Endometrium (tissue), 2 donors: ENCODE measurements around the gene GRP.
"Not testable (repeated sequence)": the region's sequence is repeated elsewhere in the genome, so short reads cannot be mapped to it uniquely, and the experiment has no call there.

ENCODE experiments used
- FAIRE-seq: peaks from 2 replicates; lab custom pipeline; 2012; peaks lifted over from hg19 to GRCh38; lab: Jason Lieb, UNC
- donor health status: control.
- donor health status: control.

Gene GRP

DNA sequence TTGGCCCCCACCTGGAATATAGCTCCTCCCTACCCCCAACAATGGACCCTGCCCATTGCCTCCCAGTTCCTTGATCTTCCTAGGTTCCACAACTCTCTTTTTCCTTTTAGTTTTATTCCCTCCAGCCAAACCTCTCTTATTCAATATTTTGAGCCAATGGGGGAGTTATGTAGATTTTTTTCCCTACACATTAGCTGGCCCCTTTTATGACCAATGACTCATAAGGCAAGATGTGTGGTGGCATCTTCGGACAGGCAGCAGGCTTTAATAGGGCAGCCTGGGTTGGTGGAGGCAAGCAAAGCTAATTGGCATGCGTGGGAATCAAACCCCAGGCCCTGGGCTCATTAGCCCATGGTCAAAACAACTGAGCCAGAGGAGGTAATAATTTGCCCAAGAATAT, 9.2 kb downstream of the GRP start:
- FAIRE-seq, result no peak

GRCh38 chr18:59229701-59230443, 9.9 kb downstream of the GRP start:
- no peak for FAIRE-seq

- FAIRE-seq, result no peak
These were observed 11.2 kb downstream of the GRP start for GRCh38 chr18:59231114-59231513.

DNA sequence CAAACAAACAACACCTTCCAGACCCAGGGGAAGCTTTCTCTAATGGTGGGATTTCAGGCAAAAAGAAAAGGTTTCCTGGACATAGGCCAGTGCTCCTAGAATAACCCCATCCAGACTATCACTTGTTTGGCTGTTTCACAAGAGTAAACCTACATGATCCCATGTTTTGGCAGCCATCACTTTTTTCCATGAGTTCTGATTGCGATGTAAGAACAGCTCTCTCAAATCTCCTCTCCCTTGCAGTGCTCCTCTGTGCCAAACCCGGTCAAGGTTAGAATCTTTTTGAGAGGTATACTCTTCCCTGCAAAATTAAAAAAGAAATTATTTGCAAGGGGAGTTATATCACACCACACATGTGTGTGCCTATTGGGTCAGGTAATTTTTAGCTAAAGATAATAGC, 11.9 kb downstream of the GRP start:
- no peak for FAIRE-seq

GRCh38 chr18:59232309-59233016, 12.5 kb downstream of the GRP start:
- no peak for FAIRE-seq

DNA sequence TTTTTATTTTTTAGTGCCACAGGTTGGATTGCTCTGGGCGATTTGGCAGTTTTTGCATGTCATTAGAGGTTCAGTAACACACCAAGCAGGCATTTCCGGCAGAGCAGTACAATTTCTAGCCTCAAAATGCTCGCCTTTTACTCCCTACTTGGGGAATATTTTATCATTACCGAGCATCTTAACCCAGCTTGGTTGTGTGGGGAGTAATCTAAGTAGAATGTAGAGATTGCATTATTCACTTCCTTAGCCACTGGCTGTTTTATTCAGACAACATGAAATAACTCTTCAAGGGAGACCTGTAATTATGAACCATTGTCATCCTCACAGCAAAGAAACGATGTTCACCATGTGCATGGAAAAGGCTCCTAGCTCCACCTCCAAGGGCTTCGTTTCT, 13.1 kb downstream of the GRP start:
- FAIRE-seq, result no peak

DNA sequence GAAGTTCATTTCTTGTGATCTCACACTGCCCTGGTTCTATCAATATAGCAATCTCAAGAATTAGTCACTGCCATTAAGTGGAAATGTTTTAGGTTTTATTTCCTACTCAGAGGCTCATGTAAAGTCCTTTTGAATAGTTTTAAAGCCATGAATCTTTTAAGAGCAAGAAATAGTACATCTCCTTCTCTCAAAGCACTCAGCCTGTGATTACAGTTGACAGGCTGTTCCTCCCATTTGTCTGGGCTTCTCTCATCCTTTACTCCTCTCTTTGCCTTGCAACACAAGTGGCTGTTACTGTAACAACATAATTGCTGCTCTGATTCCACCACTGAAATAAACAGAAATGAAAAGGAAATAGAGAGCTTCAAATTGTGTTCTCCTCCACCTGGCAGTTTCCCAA, 18.4 kb downstream of the GRP start:
- no peak for FAIRE-seq

GRCh38 chr18:59239642-59240041, 19.7 kb downstream of the GRP start:
- FAIRE-seq, result no peak

DNA sequence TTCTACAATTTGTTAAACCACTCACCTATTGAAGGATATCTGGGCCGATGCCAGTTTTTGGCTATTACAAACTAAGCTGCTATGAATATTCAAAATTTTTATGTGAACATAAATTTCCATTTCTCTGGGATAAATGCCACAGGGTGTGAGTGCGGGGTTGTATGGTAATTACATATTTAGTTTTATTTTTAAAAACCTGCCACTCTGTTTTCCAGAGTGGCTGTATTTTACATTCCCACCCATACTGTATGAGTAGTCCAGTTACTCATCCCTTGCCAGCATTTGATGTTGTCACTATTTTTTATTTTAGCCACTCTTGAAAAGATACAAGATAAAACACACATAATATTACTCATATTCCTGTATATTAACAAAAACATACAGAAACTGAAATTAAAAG, 22.9 kb downstream of the GRP start:
- no peak for FAIRE-seq

GRCh38 chr18:59246796-59247195, 26.8 kb downstream of the GRP start:
- no peak for FAIRE-seq

- peak; percentile 72 for FAIRE-seq
These were observed 29.3 kb downstream of the GRP start for GRCh38 chr18:59249199-59249774.

GRCh38 chr18:59255491-59255890, 35.5 kb downstream of the GRP start:
- FAIRE-seq, result not testable (repeated sequence)

DNA sequence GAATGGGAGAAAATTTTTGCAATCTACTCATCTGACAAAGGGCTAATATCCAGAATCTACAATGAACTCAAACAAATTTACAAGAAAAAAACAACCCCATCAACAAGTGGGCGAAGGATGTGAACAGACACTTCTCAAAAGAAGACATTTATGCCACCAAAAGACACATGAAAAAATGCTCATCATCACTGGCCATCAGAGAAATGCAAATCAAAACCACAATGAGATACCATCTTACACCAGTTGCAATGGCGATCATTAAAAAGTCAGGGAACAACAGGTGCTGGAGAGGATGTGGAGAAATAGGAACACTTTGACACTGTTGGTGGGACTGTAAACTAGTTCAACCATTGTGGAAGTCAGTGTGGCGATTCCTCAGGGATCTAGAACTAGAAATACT, 41.9 kb downstream of the GRP start:
- FAIRE-seq, result not testable (repeated sequence)

DNA sequence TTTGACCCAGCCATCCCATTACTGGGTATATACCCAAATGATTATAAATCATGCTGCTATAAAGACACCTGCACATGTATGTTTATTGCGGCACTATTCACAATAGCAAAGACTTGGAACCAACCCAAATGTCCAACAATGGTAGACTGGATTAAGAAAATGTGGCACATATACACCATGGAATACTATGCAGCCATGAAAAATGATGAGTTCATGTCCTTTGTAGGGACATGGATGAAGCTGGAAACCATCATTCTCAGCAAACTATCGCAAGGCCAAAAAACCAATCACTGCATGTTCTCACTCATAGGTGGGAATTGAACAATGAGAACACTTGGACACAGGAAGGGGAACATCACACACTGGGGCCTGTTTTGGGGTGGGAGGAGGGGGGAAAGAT, 42.3 kb downstream of the GRP start:
- not testable (repeated sequence) for FAIRE-seq

DNA sequence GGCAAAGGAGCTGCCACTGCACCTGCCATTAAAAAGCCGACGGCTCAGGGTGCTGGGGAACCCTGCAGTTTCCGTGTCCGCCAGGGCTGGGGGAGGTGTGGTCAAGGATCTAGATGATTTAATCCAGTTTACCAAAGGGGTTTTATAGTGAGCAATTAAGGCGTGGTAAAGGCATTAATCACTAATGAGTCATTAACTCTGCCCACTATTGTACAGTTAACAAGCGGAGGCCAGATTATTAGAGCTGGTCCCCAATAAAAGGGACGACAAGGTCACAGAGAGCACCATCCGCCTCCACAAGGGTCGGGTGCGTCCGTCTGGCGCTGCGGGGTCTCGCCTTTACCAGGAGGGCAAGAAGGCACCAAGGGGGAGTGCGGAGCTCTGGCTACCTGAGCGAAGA, 43.7 kb downstream of the GRP start:
- no peak for FAIRE-seq

GRCh38 chr18:59264121-59264571, 44.2 kb downstream of the GRP start:
- FAIRE-seq, result no peak

- no peak for FAIRE-seq
These were observed 44.8 kb downstream of the GRP start for GRCh38 chr18:59264651-59265245.

DNA sequence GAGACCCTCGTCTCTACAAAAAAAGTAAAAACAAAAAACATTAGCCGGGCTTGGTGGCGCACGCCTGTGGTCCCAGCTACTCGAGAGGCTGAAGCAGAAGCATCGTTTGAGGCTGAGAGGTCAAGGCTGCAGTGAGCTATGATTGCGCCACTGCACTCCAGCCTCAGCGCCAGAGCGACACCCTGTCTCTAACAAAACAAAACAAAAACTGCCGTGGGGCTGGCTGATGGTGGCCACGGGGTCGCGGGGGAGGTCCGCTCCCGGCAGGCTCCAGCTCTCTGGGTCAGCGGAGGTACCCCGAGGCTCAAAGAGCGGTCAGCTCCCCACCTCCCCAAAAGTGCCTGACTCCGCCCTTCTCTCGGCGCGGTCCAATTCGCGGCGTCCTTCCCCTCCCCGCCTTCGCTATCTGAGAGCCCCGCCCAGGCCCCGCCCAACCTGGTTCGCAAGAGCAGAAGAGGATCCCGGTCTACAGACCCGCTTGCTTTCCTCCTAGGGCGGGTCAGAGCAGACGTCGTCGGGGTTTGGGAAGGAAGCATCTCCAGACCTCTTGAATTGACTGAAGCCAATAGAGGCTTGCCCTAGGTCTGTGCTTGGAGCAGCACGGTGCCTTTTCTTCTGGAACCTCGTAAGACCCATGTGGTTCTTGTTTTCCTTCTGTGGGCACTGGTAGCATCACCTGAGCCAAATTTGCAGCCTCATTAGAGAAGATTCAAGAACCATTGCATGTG, 45.5 kb downstream of the GRP start:
- FAIRE-seq, result no peak

GRCh38 chr18:59265974-59266369, 46.0 kb downstream of the GRP start:
- no peak for FAIRE-seq

DNA sequence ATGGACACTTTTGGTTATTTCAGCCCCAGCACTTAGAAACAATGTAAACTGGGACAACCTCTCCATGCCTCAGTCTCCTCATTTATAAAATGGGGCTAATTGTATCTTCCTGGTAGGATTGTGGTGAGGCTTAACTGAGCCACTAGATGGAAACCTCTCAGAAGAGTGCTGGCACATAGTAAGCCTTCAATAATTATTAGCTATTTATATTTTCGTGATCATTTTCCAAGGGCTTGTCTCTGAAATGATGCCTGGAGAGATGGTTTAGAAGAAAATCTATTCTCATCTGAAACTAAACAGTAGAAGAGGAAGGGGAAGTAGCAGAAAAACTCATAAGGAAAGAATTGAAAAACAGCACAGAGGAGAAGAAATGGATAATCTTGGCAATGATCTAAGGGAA, 46.5 kb downstream of the GRP start:
- FAIRE-seq, result no peak

GRCh38 chr18:59266886-59267502, 47.0 kb downstream of the GRP start:
- no peak for FAIRE-seq
